Measurements from ENCODE around the gene CPEB4. TPM values are rescaled to one million over a fixed set of nuclear protein-coding genes. Genes with fewer than 3 reads are reported as not detected.

Gene CPEB4
- total and polyA plus RNA-seq, 2 of the 8 experiments (the other 6 are each of a cell fraction or from before 2014, with no cell fraction given): 8.4 to 13.4 TPM

DNA sequence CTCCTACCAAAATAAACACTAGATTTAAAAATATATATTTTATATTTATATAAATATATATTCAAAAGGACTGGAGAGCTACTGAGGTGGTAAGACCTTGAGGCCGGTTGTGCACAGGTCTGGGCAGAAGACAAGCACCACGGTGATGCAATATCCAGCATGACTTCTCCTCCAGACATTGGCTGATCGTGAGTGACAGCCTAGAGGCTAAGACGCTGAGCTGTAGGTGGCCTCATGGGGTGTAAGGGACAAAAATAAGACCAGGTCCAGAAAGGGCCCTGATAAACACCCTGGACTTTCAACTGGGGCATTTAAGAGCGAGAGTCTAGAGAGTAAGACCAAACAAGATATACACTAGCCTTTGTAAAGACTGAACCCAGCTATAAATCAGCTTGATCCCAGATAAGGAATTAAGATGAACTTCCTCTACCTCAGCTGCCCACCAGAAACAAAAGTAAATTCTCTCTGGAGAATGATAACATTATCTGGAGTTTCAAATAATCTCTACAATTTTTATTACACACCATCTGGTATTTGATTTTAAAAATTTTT lies 86.6 kb downstream of the CPEB4 start:
- H3K9me3 ChIP-seq (ENCODE audit: insufficient read depth in 2 of 2, low read depth in 1 of 2, low read length in 1 of 2): no peaks in the 10 kb centered on the region
- H3K23ac ChIP-seq (ENCODE audit: insufficient read length): no peak overlapping the region
- H4K91ac ChIP-seq (replicated peaks; ENCODE audit: insufficient read length, low read length): no peak overlapping the region
- no peak overlapping the region for H2BK20ac ChIP-seq (ENCODE audit: low read length)
- H3K4me3 ChIP-seq (ENCODE audit: extremely low read depth in 1 of 4, insufficient read depth in 2 of 4, low read depth in 3 of 4, low read length in 4 of 4): no peak overlapping the region
- WGBS, 2 experiments (ENCODE audit: extremely low coverage in 1 of 2, insufficient coverage in 1 of 2, insufficient read length in 1 of 2, insufficient replicate concordance in 2 of 2, low coverage in 1 of 2, low lambda C conversion rate in 2 of 2, missing lambda C conversion rate in 1 of 2): 88% methylated on average over 5 of the region's 5 CpGs; no CpG with 5 or more reads in 1 of the 2 experiments
- ChIA-PET POLR2A (ENCODE audit: partially characterized antibody) (interaction anchor here (0.7 to 1.7 kb wide), 7 partner anchors 9 to 370 kb away, joined by 3 to 6 read pairs (median 3); partner anchors contain the start of genes C5orf47 and CPEB4), CTCF (ENCODE audit: partially characterized antibody) (interaction anchor here (0.6 to 4.1 kb wide), 17 partner anchors 8 to 644 kb away, joined by 3 to 35 read pairs (median 4); partner anchors contain the start of gene BOD1)
- no peak overlapping the region for H2BK120ac ChIP-seq (replicated peaks; ENCODE audit: low read depth, low read length)
- DNase-seq (ENCODE audit: low read depth in 1 of 2, low spot score in 2 of 2) (no peak), FAIRE-seq (no peak)
- H3K23me2 ChIP-seq (ENCODE audit: low read depth, low read length): peaks cover 5% of the 10 kb centered on the region
- H4K20me1 ChIP-seq (replicated peaks in 1 of 2; ENCODE audit: control insufficient read depth in 1 of 2, insufficient read depth in 2 of 2, low read length in 2 of 2): no peaks in the 10 kb centered on the region
- no peak overlapping the region for H4K5ac ChIP-seq (ENCODE audit: insufficient read length, low read depth, low read length)
- no peak overlapping the region for H2BK15ac ChIP-seq (ENCODE audit: low read length)
- no peaks in the 10 kb centered on the region; a peak in 1 of 7 replicates for H3K27me3 ChIP-seq (replicated peaks in 1 of 4; ENCODE audit: control insufficient read depth in 3 of 4, extremely low read depth in 1 of 4, insufficient read depth in 3 of 4, low read length in 3 of 4)
- no peak overlapping the region for H3K27ac ChIP-seq (ENCODE audit: low read depth, low read length)
- no peak overlapping the region for H2BK12ac ChIP-seq (ENCODE audit: low read depth, low read length)
- no peak overlapping the region; a peak in 1 of 7 replicates for H3K9ac ChIP-seq (replicated peaks in 1 of 4; ENCODE audit: extremely low read depth in 1 of 4, low read depth in 3 of 4, low read length in 3 of 4)
- TF ChIP-seq SUZ12 (IDR thresholded peaks at IDR 0.05; ENCODE audit: low read length) (no peak), CEBPB (IDR thresholded peaks at IDR 0.05; ENCODE audit: low read depth, low read length) (0 out of 2 replicates have a peak, but pooled peaks have one; percentile 38)
- no peak overlapping the region; a peak in 1 of 4 replicates for H3K4me2 ChIP-seq (ENCODE audit: insufficient read depth in 1 of 2, low read depth in 2 of 2, low read length in 2 of 2)
- peaks cover 0 to 15% (median 8%) of the 10 kb centered on the region in 4 experiments; a peak in 6 of 7 replicates for H3K4me1 ChIP-seq (replicated peaks in 1 of 4; ENCODE audit: control insufficient read depth in 3 of 4, insufficient read depth in 4 of 4, low read length in 3 of 4)
- H2AFZ ChIP-seq (ENCODE audit: low read length): no peak overlapping the region
- no peak overlapping the region for H3K14ac ChIP-seq (ENCODE audit: insufficient read length)
- no peak overlapping the region for H2AK5ac ChIP-seq (ENCODE audit: low read depth, low read length)
- H3K36me3 ChIP-seq (ENCODE audit: control insufficient read depth in 2 of 4, insufficient read depth in 4 of 4, low read length in 3 of 4): no peaks in the 10 kb centered on the region
- H2BK5ac ChIP-seq (ENCODE audit: low read depth, low read length): no peak overlapping the region
- no peak overlapping the region for H3K4ac ChIP-seq (replicated peaks; ENCODE audit: insufficient read length, low read depth, low read length)
- H3K79me1 ChIP-seq (ENCODE audit: low read depth, low read length): no peaks in the 10 kb centered on the region
- H3K18ac ChIP-seq (ENCODE audit: extremely low read depth, low read length): no peak overlapping the region
- H3K56ac ChIP-seq (replicated peaks; ENCODE audit: insufficient read length, low read depth, low read length): no peak overlapping the region
- no peaks in the 10 kb centered on the region for H3K79me2 ChIP-seq (ENCODE audit: control insufficient read depth in 1 of 2, insufficient read depth in 2 of 2, low read length in 2 of 2)
- no peak overlapping the region for H4K8ac ChIP-seq (ENCODE audit: extremely low read depth, insufficient read depth, low read length)

Data from H1 (cell line).